Spleen (tissue), 7 donors: ENCODE results near the gene CNOT11.

Experiments
- POLR2A ChIP-seq, 3 donors: fragments of 450-650 bp; IDR thresholded peaks; one replicate each; pipeline ENCODE4 v1.5.1; 2017; ENCODE audit warnings: antibody characterized with exemption in 3 of 3, mild to moderate bottlenecking in 1 of 3
- POLR2AphosphoS5 ChIP-seq, 3 donors: sonication (generic); formaldehyde crosslinking; IDR thresholded peaks; one replicate each; pipeline ENCODE4 v1.5.1; 2017; ENCODE audit warnings: antibody characterized with exemption in 3 of 3
- TF ChIP-seq, protein P1 (sequence below), 11 experiments: fragments of 200-600 bp in 7 of 11; fragments of 450-650 bp in 4 of 11; sonication (generic) in 4 of 11; IDR thresholded peaks in 8 of 11; conservative IDR thresholded peaks in 3 of 11; 1 replicate in 7 of 11; 2 replicates in 4 of 11; pipeline versions ENCODE4 v1.4.0 to v1.8.0; 2016 to 2021; ENCODE audit warnings: antibody characterized with exemption in 11 of 11, inconsistent platforms in 4 of 11, mild to moderate bottlenecking in 1 of 11
- donor health status: DM: no; HTN: no; CAD: no; lungs with moderate emphysema.
- donor health status: DM: no; HTN: no; CAD: no.
- donor health status: DM: no; HTN: no; CAD: no.

DNA sequence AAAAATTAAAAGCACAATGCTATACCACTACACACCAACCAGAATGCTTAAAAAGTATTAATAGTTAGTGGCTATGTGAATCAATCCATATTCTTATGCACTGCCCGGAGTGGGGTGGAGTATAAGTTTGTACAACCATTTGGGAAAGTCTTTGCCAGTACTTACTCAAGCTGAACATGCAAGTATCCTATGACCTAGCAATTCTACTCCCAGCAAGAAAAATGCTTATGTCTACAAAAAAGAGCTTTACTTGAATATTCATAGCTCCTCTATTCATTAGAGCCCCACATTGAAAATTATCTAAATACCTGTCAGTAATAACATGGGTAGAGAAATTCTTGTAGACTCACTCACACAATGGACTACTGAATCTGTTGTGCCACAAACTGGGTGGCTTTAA, 21.4 kb upstream of the CNOT11 start:
- TF ChIP-seq POLR2AphosphoS5 (IDR thresholded peaks at IDR 0.05) (no peak), POLR2A (IDR thresholded peaks at IDR 0.05) (no peak)
- TF ChIP-seq, protein P1, sequence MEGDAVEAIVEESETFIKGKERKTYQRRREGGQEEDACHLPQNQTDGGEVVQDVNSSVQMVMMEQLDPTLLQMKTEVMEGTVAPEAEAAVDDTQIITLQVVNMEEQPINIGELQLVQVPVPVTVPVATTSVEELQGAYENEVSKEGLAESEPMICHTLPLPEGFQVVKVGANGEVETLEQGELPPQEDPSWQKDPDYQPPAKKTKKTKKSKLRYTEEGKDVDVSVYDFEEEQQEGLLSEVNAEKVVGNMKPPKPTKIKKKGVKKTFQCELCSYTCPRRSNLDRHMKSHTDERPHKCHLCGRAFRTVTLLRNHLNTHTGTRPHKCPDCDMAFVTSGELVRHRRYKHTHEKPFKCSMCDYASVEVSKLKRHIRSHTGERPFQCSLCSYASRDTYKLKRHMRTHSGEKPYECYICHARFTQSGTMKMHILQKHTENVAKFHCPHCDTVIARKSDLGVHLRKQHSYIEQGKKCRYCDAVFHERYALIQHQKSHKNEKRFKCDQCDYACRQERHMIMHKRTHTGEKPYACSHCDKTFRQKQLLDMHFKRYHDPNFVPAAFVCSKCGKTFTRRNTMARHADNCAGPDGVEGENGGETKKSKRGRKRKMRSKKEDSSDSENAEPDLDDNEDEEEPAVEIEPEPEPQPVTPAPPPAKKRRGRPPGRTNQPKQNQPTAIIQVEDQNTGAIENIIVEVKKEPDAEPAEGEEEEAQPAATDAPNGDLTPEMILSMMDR (IDR thresholded peaks at IDR 0.05 in 8 of 11, conservative IDR thresholded peaks at IDR 0.05 in 3 of 11) = no peak
